ENCODE measurements around the gene CDCA4.

- TF ChIP-seq, protein P1, sequence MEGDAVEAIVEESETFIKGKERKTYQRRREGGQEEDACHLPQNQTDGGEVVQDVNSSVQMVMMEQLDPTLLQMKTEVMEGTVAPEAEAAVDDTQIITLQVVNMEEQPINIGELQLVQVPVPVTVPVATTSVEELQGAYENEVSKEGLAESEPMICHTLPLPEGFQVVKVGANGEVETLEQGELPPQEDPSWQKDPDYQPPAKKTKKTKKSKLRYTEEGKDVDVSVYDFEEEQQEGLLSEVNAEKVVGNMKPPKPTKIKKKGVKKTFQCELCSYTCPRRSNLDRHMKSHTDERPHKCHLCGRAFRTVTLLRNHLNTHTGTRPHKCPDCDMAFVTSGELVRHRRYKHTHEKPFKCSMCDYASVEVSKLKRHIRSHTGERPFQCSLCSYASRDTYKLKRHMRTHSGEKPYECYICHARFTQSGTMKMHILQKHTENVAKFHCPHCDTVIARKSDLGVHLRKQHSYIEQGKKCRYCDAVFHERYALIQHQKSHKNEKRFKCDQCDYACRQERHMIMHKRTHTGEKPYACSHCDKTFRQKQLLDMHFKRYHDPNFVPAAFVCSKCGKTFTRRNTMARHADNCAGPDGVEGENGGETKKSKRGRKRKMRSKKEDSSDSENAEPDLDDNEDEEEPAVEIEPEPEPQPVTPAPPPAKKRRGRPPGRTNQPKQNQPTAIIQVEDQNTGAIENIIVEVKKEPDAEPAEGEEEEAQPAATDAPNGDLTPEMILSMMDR (IDR thresholded peaks at IDR 0.05), result no peak
- TF ChIP-seq POLR2AphosphoS5 (IDR thresholded peaks at IDR 0.05), result no peak
- TF ChIP-seq EP300 (IDR thresholded peaks at IDR 0.05), result no peak
- no peak for TF ChIP-seq POLR2A (IDR thresholded peaks at IDR 0.05)
Measured at GRCh38 chr14:104984056-104984894, 36.6 kb downstream of the CDCA4 start.
